ENCODE measurements around the gene GAK. TPM values are rescaled to one million over a fixed set of nuclear protein-coding genes. Genes with fewer than 3 reads are reported as not detected.

The GAK gene
- polyA plus RNA-seq, 1 donor from 2014 or later, result 58.8 TPM

DNA sequence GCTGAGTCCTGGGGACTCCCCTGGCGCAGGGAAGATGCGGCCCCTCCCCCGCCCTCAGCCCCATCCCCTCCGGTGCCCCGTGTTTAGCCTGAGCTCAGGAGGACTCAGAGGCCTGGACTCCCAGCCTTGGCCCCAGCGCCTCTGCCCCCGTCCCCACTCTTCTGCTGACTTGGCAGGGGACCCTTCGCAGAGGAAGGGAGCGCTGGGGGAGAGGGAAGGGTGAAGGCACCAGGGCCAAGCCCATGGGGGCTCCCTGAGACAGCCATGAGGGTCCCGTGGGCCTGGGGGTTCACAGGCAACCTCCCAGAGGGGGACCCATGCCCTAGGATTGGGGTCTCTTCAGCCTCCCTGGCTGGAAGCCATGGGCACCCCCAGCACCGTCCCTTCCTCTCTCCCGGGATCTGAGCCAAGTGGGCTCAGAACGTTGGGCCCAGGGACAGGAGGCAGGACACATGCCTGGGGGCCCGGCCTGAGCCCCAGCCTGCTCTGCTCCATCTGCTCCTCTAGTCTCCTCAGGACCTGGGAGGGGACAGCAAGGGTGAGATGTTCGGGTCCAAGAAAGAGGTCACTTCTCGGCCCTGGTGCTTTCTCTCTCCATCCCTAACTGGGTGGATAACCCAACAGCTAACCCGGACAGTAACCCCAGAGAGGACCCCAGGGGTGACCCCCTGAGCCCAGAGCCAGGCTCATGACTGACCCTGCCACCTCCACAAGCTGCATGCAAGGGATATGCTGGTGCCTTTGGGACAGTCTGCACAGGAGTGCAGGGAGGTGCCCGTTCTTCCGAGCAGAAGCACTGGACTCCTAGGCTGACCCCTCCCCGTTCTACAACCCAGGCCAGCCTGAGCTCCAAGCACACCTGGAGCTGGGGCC, 104.7 kb downstream of the GAK start:
- no peaks in the 10 kb centered on the region for H3K36me3 ChIP-seq (ENCODE audit: insufficient read depth, low read length)
- H4K20me1 ChIP-seq (ENCODE audit: insufficient read depth), result no peaks in the 10 kb centered on the region
- H3K9ac ChIP-seq (ENCODE audit: low read length), result no peak overlapping the region
- no peak overlapping the region for H3K4me3 ChIP-seq (ENCODE audit: low read length)
- no peak overlapping the region for H3K27ac ChIP-seq (ENCODE audit: low read length)
- peaks cover 15% of the 10 kb centered on the region for H3K27me3 ChIP-seq (ENCODE audit: insufficient read depth, low read depth, low read length)
- H3K9me3 ChIP-seq (ENCODE audit: low read length), result no peaks in the 10 kb centered on the region
- no peak overlapping the region for H3K4me2 ChIP-seq (ENCODE audit: low read length)
- no peak overlapping the region for H2AFZ ChIP-seq (ENCODE audit: low read depth, low read length)
- no peaks in the 10 kb centered on the region for H3F3A ChIP-seq (ENCODE audit: insufficient read depth, low read length, poor library complexity, severe bottlenecking)
- TF ChIP-seq, protein P1, sequence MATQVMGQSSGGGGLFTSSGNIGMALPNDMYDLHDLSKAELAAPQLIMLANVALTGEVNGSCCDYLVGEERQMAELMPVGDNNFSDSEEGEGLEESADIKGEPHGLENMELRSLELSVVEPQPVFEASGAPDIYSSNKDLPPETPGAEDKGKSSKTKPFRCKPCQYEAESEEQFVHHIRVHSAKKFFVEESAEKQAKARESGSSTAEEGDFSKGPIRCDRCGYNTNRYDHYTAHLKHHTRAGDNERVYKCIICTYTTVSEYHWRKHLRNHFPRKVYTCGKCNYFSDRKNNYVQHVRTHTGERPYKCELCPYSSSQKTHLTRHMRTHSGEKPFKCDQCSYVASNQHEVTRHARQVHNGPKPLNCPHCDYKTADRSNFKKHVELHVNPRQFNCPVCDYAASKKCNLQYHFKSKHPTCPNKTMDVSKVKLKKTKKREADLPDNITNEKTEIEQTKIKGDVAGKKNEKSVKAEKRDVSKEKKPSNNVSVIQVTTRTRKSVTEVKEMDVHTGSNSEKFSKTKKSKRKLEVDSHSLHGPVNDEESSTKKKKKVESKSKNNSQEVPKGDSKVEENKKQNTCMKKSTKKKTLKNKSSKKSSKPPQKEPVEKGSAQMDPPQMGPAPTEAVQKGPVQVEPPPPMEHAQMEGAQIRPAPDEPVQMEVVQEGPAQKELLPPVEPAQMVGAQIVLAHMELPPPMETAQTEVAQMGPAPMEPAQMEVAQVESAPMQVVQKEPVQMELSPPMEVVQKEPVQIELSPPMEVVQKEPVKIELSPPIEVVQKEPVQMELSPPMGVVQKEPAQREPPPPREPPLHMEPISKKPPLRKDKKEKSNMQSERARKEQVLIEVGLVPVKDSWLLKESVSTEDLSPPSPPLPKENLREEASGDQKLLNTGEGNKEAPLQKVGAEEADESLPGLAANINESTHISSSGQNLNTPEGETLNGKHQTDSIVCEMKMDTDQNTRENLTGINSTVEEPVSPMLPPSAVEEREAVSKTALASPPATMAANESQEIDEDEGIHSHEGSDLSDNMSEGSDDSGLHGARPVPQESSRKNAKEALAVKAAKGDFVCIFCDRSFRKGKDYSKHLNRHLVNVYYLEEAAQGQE (IDR thresholded peaks at IDR 0.05; ENCODE audit: borderline replicate concordance), result no peak
- no peak for TF ChIP-seq SMC3 (conservative IDR thresholded peaks at IDR 0.05; ENCODE audit: poor library complexity)
- no peaks in the 10 kb centered on the region for H3K9me2 ChIP-seq (ENCODE audit: insufficient read depth, low read length)
- H3K79me2 ChIP-seq (replicated peaks; ENCODE audit: insufficient read depth, low read length), result no peaks in the 10 kb centered on the region

DNA sequence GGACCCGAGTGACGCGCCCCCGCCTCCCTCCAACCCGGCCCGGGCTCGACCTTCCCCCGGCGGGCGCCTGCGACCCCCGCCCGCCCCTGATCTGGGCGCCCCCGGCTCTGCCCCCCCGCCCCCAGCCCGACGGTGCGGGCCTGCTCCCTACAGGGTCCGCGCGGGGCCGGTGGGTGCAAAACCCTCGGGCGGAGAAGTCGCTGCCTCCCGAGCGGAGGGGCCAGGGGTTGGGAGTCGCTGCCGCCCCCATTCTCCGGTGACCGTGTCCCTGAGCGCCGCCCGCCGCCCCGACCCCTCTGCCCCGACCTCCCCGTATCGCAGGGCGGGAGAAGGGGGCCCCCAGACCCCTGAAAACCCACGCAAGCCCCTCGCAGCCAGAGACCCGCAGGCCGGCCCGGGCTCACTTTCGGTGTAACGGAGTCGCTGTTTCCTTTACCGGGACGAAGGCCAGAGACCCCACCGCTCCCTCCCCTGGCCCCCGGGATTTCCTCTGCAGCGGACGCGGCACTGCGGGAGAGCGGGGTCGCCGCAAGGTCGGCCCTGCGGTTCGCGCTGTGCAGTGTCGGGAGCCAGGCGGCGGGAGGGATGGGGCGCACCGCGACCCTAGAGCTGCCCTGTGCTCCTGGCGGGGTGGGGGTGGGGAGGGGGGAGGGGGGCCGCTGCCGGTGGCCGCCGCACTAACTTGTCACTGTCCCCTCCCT, 105.5 kb downstream of the GAK start:
- Histone ChIP-seq H3K9me3 (ENCODE audit: low read length) (no peaks in the 10 kb centered on the region), H3K27me3 (ENCODE audit: insufficient read depth, low read depth, low read length) (peaks cover 22% of the 10 kb centered on the region), H3K36me3 (ENCODE audit: insufficient read depth, low read length) (no peaks in the 10 kb centered on the region), H3K79me2 (replicated peaks; ENCODE audit: insufficient read depth, low read length) (no peaks in the 10 kb centered on the region), H2AFZ (ENCODE audit: low read depth, low read length) (no peak overlapping the region), H3K27ac (ENCODE audit: low read length) (no peak overlapping the region), H3K4me3 (ENCODE audit: low read length) (peak overlapping the region; percentile 58), H3K9me2 (ENCODE audit: insufficient read depth, low read length) (no peaks in the 10 kb centered on the region), H3F3A (ENCODE audit: insufficient read depth, low read length, poor library complexity, severe bottlenecking) (no peaks in the 10 kb centered on the region), H3K9ac (ENCODE audit: low read length) (no peak overlapping the region), H4K20me1 (ENCODE audit: insufficient read depth) (no peaks in the 10 kb centered on the region), H3K4me2 (ENCODE audit: low read length) (no peak overlapping the region)
- TF ChIP-seq EP300 (conservative IDR thresholded peaks at IDR 0.05; ENCODE audit: poor library complexity, severe bottlenecking), result no peak
- no peak for TF ChIP-seq TAF1 (IDR thresholded peaks at IDR 0.05; ENCODE audit: low read depth)
- TF ChIP-seq, protein P2, sequence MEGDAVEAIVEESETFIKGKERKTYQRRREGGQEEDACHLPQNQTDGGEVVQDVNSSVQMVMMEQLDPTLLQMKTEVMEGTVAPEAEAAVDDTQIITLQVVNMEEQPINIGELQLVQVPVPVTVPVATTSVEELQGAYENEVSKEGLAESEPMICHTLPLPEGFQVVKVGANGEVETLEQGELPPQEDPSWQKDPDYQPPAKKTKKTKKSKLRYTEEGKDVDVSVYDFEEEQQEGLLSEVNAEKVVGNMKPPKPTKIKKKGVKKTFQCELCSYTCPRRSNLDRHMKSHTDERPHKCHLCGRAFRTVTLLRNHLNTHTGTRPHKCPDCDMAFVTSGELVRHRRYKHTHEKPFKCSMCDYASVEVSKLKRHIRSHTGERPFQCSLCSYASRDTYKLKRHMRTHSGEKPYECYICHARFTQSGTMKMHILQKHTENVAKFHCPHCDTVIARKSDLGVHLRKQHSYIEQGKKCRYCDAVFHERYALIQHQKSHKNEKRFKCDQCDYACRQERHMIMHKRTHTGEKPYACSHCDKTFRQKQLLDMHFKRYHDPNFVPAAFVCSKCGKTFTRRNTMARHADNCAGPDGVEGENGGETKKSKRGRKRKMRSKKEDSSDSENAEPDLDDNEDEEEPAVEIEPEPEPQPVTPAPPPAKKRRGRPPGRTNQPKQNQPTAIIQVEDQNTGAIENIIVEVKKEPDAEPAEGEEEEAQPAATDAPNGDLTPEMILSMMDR (IDR thresholded peaks at IDR 0.05; ENCODE audit: poor library complexity, severe bottlenecking), result no peak

DNA sequence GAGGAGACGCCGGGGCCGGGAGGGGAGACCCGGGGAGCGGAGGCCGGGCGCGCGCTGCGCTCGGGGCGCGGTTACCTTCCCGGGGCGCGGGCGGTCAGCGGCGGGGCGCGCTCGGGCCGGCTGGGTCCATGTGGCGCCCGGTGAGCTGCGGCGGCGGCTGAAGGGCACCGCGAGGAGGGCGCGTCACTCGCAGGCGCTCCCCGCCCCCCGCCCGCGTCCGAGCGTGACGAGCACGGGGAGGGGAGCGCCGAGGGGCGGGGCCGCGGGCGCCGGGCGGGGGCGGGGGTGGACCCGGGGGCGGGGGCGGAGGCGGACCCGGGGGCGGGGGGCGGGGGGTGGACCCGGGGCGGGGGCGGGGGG, 106.2 kb downstream of the GAK start, which contains the start of gene CPLX1:
TSS of gene CPLX1 (minus strand) at position 159 of the 360 bp plus-strand sequence. CDS start 1,607 bp downstream, outside the sequence.
- H3K9ac ChIP-seq (ENCODE audit: low read length), result peak within 1 kb of the TSS; percentile 70
- TF ChIP-seq SMC3 (conservative IDR thresholded peaks at IDR 0.05; ENCODE audit: poor library complexity), result no peak
- no peak for TF ChIP-seq RAD21 (conservative IDR thresholded peaks at IDR 0.05)
- TF ChIP-seq MXI1 (conservative IDR thresholded peaks at IDR 0.05; ENCODE audit: poor library complexity, severe bottlenecking), result no peak
- no peak for TF ChIP-seq EP300 (conservative IDR thresholded peaks at IDR 0.05; ENCODE audit: poor library complexity, severe bottlenecking)
- peak; percentile 53 for TF ChIP-seq POLR2AphosphoS5 (IDR thresholded peaks at IDR 0.05)
- TF ChIP-seq, protein P2 (IDR thresholded peaks at IDR 0.05; ENCODE audit: poor library complexity, severe bottlenecking), result no peak
- peak within 1 kb of the TSS; percentile 55 for H3K4me2 ChIP-seq (ENCODE audit: low read length)
- H3K36me3 ChIP-seq (ENCODE audit: insufficient read depth, low read length), result no peaks in the 10 kb centered on the region
- H3K4me3 ChIP-seq (ENCODE audit: low read length), result peak within 1 kb of the TSS; percentile 76
- peaks cover 22% of the 10 kb centered on the region for H3K27me3 ChIP-seq (ENCODE audit: insufficient read depth, low read depth, low read length)
- H3K9me2 ChIP-seq (ENCODE audit: insufficient read depth, low read length), result no peaks in the 10 kb centered on the region
- no peaks in the 10 kb centered on the region for H4K20me1 ChIP-seq (ENCODE audit: insufficient read depth)
- no peaks in the 10 kb centered on the region for H3F3A ChIP-seq (ENCODE audit: insufficient read depth, low read length, poor library complexity, severe bottlenecking)
- H3K27ac ChIP-seq (ENCODE audit: low read length), result no peak within 1 kb of the TSS
- H3K79me2 ChIP-seq (replicated peaks; ENCODE audit: insufficient read depth, low read length), result no peaks in the 10 kb centered on the region
- H2AFZ ChIP-seq (ENCODE audit: low read depth, low read length), result no peak within 1 kb of the TSS
- no peaks in the 10 kb centered on the region for H3K9me3 ChIP-seq (ENCODE audit: low read length)
